ENCODE measurements around the gene SCN5A.

Gene SCN5A

GRCh38 chr3:38646630-38647029 is 2.9 kb downstream of the SCN5A start:
- H3F3A ChIP-seq (ENCODE audit: insufficient read depth, low read length), result peaks cover 7% of the 10 kb centered on the region; the same call in 1 of the 2 replicates
- no peak overlapping the region for H3K4me3 ChIP-seq (ENCODE audit: low read length)
- H3K4me2 ChIP-seq (ENCODE audit: low read depth, low read length), result no peak overlapping the region
- TF ChIP-seq CTCF (IDR thresholded peaks at IDR 0.05; ENCODE audit: low read length), result peak; percentile 57
- no peak for TF ChIP-seq EZH2phosphoT487 (IDR thresholded peaks at IDR 0.05; ENCODE audit: low read length)
- TF ChIP-seq EZH2 (optimal IDR thresholded peaks at IDR 0.05; ENCODE audit: low read depth, low read length), result no peak
- H3K9ac ChIP-seq (ENCODE audit: low read length), result no peak overlapping the region
- peak; percentile 35 for DNase-seq
- H3K27ac ChIP-seq (ENCODE audit: low read length), result no peak overlapping the region
- no peaks in the 10 kb centered on the region for H3K79me2 ChIP-seq (ENCODE audit: low read length)
- peaks cover 19% of the 10 kb centered on the region for H3K27me3 ChIP-seq (replicated peaks; ENCODE audit: insufficient read depth, low read length)
- H3K9me3 ChIP-seq (replicated peaks; ENCODE audit: insufficient read depth, low read length), result no peaks in the 10 kb centered on the region
- H2AFZ ChIP-seq (ENCODE audit: low read length), result no peak overlapping the region
- no peaks in the 10 kb centered on the region for H4K20me1 ChIP-seq (ENCODE audit: insufficient read depth, low read length)
- H3K4me1 ChIP-seq (ENCODE audit: low read length), result peaks cover 5% of the 10 kb centered on the region; the same call in 1 of the 2 replicates
- no peaks in the 10 kb centered on the region for H3K36me3 ChIP-seq (replicated peaks; ENCODE audit: insufficient read depth, low read length)
- H3K9me2 ChIP-seq (replicated peaks; ENCODE audit: insufficient read depth, low read length), result no peaks in the 10 kb centered on the region

- H3K79me2 ChIP-seq (ENCODE audit: low read length), result no peaks in the 10 kb centered on the region
- H3K36me3 ChIP-seq (replicated peaks; ENCODE audit: insufficient read depth, low read length), result no peaks in the 10 kb centered on the region
- no peak overlapping the region for H3K27ac ChIP-seq (ENCODE audit: low read length)
- no peaks in the 10 kb centered on the region for H3K9me2 ChIP-seq (replicated peaks; ENCODE audit: insufficient read depth, low read length)
- DNase-seq, result no peak
- H3K4me2 ChIP-seq (ENCODE audit: low read depth, low read length), result no peak overlapping the region
- H3K27me3 ChIP-seq (replicated peaks; ENCODE audit: insufficient read depth, low read length), result peaks cover 19% of the 10 kb centered on the region
- peaks cover 7% of the 10 kb centered on the region; the same call in 1 of the 2 replicates for H3F3A ChIP-seq (ENCODE audit: insufficient read depth, low read length)
- H3K4me1 ChIP-seq (ENCODE audit: low read length), result peaks cover 5% of the 10 kb centered on the region; the same call in 1 of the 2 replicates
- H4K20me1 ChIP-seq (ENCODE audit: insufficient read depth, low read length), result no peaks in the 10 kb centered on the region
- no peak overlapping the region for H3K9ac ChIP-seq (ENCODE audit: low read length)
- H3K9me3 ChIP-seq (replicated peaks; ENCODE audit: insufficient read depth, low read length), result no peaks in the 10 kb centered on the region
- H3K4me3 ChIP-seq (ENCODE audit: low read length), result no peak overlapping the region
- TF ChIP-seq EZH2 (optimal IDR thresholded peaks at IDR 0.05; ENCODE audit: low read depth, low read length) (no peak), EZH2phosphoT487 (IDR thresholded peaks at IDR 0.05; ENCODE audit: low read length) (no peak), CTCF (IDR thresholded peaks at IDR 0.05; ENCODE audit: low read length) (no peak)
- no peak overlapping the region for H2AFZ ChIP-seq (ENCODE audit: low read length)
Measured at GRCh38 chr3:38646062-38646461, 3.4 kb downstream of the SCN5A start.

- Histone ChIP-seq H3K79me2 (ENCODE audit: low read length) (no peaks in the 10 kb centered on the region), H3K27ac (ENCODE audit: low read length) (no peak overlapping the region), H3K4me3 (ENCODE audit: low read length) (no peak overlapping the region), H3K4me2 (ENCODE audit: low read depth, low read length) (no peak overlapping the region), H2AFZ (ENCODE audit: low read length) (no peak overlapping the region), H3K9me2 (replicated peaks; ENCODE audit: insufficient read depth, low read length) (no peaks in the 10 kb centered on the region), H3F3A (ENCODE audit: insufficient read depth, low read length) (peaks cover 6% of the 10 kb centered on the region; the same call in 1 of the 2 replicates), H3K36me3 (replicated peaks; ENCODE audit: insufficient read depth, low read length) (no peaks in the 10 kb centered on the region), H3K9me3 (replicated peaks; ENCODE audit: insufficient read depth, low read length) (no peaks in the 10 kb centered on the region), H3K27me3 (replicated peaks; ENCODE audit: insufficient read depth, low read length) (peaks cover 16% of the 10 kb centered on the region), H3K4me1 (ENCODE audit: low read length) (peaks cover 5% of the 10 kb centered on the region; the same call in 1 of the 2 replicates), H4K20me1 (ENCODE audit: insufficient read depth, low read length) (no peaks in the 10 kb centered on the region), H3K9ac (ENCODE audit: low read length) (no peak overlapping the region)
- TF ChIP-seq EZH2 (optimal IDR thresholded peaks at IDR 0.05; ENCODE audit: low read depth, low read length), result no peak
- TF ChIP-seq CTCF (IDR thresholded peaks at IDR 0.05; ENCODE audit: low read length), result no peak
- TF ChIP-seq EZH2phosphoT487 (IDR thresholded peaks at IDR 0.05; ENCODE audit: low read length), result no peak
- no peak for DNase-seq
Measured at GRCh38 chr3:38645601-38646000, 3.9 kb downstream of the SCN5A start.

Measured in MM.1S (cell line).